Measurements from ENCODE around the gene NPBWR2.

DNA sequence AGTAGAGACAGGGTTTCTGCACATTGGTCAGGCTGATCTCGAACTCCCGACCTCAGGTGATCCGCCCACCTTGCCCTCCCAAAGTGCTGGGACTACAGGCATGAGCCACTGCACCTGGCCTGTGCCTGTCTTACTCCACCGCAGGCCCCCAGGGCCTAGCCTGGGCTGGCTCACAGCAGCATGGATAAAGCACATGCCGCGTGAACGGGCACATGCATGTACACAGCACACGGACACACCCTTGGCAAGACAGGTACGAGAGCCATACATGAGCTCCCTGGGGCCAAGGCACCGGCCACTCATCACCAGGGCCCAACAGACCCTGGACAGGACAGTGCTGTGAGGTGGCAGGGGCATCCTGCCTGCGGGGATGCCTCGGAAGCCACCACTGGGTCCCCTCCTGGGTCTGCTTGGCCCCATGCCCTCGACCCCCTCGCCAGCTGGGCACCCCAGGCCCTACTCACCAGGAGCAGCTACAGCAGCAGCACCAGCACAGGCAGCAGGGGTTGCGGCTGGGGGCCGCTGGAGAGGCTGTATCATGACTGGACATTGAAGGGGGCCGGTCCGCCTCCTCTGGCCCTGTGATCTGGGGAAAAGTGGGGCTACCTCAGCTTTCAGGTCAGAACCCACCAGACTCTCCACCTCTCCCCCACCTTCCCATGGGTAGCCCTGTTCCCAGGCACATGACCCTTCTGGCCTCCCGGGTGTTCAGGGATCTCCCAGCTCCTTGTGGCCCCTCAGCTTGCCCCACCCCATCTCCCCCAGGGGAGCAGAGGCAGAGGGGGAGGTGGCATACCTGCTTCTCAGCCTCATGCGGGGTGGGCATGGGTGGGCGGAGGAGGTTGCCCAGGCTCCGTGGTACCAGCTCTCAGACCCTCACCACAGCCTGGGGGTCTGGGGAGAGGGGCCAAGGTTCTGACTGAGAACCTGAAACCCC, 31.0 kb downstream of the NPBWR2 start:
- TF ChIP-seq, protein P1, sequence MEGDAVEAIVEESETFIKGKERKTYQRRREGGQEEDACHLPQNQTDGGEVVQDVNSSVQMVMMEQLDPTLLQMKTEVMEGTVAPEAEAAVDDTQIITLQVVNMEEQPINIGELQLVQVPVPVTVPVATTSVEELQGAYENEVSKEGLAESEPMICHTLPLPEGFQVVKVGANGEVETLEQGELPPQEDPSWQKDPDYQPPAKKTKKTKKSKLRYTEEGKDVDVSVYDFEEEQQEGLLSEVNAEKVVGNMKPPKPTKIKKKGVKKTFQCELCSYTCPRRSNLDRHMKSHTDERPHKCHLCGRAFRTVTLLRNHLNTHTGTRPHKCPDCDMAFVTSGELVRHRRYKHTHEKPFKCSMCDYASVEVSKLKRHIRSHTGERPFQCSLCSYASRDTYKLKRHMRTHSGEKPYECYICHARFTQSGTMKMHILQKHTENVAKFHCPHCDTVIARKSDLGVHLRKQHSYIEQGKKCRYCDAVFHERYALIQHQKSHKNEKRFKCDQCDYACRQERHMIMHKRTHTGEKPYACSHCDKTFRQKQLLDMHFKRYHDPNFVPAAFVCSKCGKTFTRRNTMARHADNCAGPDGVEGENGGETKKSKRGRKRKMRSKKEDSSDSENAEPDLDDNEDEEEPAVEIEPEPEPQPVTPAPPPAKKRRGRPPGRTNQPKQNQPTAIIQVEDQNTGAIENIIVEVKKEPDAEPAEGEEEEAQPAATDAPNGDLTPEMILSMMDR (IDR thresholded peaks at IDR 0.05): no peak
- TF ChIP-seq POLR2A (IDR thresholded peaks at IDR 0.05): no peak
